ENCODE measurements around the gene CLMP. TPM values are rescaled to one million over a fixed set of nuclear protein-coding genes. Genes with fewer than 3 reads are reported as not detected.
"Not testable (repeated sequence)": the region's sequence is repeated elsewhere in the genome, so short reads cannot be mapped to it uniquely, and the experiment has no call there.

The CLMP gene
- polyA plus RNA-seq, 1 donor (not counting 4 experiments of a cell fraction or from before 2014, with no cell fraction given), result 2.7 TPM

DNA sequence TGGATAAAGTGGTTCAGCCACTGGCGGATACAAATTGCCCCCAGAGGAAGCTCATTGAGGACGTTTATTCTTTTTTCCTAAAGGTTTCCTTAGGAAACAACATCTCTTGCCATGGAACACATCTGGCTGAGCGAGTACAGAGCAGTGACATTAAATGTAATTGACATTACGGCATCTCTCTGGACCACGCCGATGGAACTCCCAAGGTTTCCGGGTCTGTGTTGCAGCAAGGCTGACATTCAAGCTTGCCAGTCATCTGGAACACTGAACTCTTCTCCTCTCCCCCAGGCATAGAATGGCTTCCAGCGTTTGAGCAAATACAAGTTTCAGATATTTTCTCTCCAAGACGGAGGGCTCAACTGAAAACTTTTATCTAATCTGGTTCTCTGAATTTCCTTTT is 42.1 kb downstream of the CLMP start:
- dilution Hi-C loops (cut with MboI; ENCODE audit: extremely low pct_ligation_motif_present, low sequenced_read_pairs), result no loop called here
- H3K9me3 ChIP-seq (ENCODE audit: control insufficient read depth, low read depth, low read length), result no peaks in the 10 kb centered on the region
- DNase-seq (ENCODE audit: low read depth, low spot score), result no peak
- H3K36me3 ChIP-seq (ENCODE audit: control insufficient read depth in 2 of 2, extremely low read depth in 1 of 2, insufficient read depth in 2 of 2, low read length in 2 of 2), result no peaks in the 10 kb centered on the region
- no peaks in the 10 kb centered on the region for H3K4me1 ChIP-seq (ENCODE audit: control insufficient read depth, extremely low read depth, insufficient read depth, low read length)
- TF ChIP-seq EZH2 (IDR thresholded peaks at IDR 0.05; ENCODE audit: low read length), result no peak
- TF ChIP-seq, protein P1, sequence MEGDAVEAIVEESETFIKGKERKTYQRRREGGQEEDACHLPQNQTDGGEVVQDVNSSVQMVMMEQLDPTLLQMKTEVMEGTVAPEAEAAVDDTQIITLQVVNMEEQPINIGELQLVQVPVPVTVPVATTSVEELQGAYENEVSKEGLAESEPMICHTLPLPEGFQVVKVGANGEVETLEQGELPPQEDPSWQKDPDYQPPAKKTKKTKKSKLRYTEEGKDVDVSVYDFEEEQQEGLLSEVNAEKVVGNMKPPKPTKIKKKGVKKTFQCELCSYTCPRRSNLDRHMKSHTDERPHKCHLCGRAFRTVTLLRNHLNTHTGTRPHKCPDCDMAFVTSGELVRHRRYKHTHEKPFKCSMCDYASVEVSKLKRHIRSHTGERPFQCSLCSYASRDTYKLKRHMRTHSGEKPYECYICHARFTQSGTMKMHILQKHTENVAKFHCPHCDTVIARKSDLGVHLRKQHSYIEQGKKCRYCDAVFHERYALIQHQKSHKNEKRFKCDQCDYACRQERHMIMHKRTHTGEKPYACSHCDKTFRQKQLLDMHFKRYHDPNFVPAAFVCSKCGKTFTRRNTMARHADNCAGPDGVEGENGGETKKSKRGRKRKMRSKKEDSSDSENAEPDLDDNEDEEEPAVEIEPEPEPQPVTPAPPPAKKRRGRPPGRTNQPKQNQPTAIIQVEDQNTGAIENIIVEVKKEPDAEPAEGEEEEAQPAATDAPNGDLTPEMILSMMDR (optimal IDR thresholded peaks at IDR 0.05 in 1 of 3, IDR thresholded peaks at IDR 0.05 in 1 of 3, conservative IDR thresholded peaks at IDR 0.05 in 1 of 3; ENCODE audit: extremely low read depth in 1 of 3, insufficient read depth in 2 of 3, low read length in 3 of 3), result no peak
- no peaks in the 10 kb centered on the region for H4K20me1 ChIP-seq (ENCODE audit: control insufficient read depth, extremely low read depth, insufficient read depth, low read length)
- H3K4me3 ChIP-seq (ENCODE audit: control insufficient read depth in 2 of 3, extremely low read depth in 1 of 3, insufficient read depth in 2 of 3, low read depth in 1 of 3, low read length in 3 of 3), result no peak overlapping the region
- H2AFZ ChIP-seq (ENCODE audit: control insufficient read depth, low read length), result no peak overlapping the region
- no peak for FAIRE-seq
- no peaks in the 10 kb centered on the region for H3K79me2 ChIP-seq (ENCODE audit: control insufficient read depth, insufficient read depth, low read length)
- no peak overlapping the region for H3K9ac ChIP-seq (ENCODE audit: control insufficient read depth, extremely low read depth, insufficient read depth, low read length)
- H3K9me1 ChIP-seq (ENCODE audit: control insufficient read depth, extremely low read depth, insufficient read depth, low read length), result no peaks in the 10 kb centered on the region
- H3K27me3 ChIP-seq (ENCODE audit: control insufficient read depth, extremely low read depth, insufficient read depth, low read length), result no peaks in the 10 kb centered on the region
- H3K27ac ChIP-seq (ENCODE audit: control insufficient read depth, insufficient read depth, low read length), result no peak overlapping the region
- H3K4me2 ChIP-seq (ENCODE audit: control insufficient read depth, extremely low read depth, insufficient read depth, low read depth, low read length), result no peak overlapping the region

DNA sequence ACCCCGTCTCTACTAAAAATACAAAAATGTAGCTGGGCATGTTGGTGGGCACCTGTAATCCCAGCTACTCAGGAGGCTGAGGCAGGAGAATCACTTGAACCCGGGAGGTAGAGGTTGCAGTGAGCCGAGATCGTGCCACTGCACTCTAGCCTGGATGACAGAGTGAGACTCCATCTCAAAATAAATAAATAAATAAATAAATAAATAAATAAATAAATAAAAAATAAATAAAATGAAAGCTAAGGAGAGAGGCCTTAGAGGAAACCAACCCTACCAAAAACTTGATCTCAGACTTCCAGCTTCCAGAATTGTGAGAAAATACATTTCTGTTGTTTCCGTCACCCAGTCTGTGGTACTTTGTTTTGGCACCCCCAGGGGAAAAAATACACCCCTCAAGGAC is 42.7 kb downstream of the CLMP start:
- H3K27me3 ChIP-seq (ENCODE audit: control insufficient read depth, extremely low read depth, insufficient read depth, low read length); H3K79me2 ChIP-seq (ENCODE audit: control insufficient read depth, insufficient read depth, low read length); H3K4me2 ChIP-seq (ENCODE audit: control insufficient read depth, extremely low read depth, insufficient read depth, low read depth, low read length); H2AFZ ChIP-seq (ENCODE audit: control insufficient read depth, low read length); DNase-seq (ENCODE audit: low read depth, low spot score); H3K27ac ChIP-seq (ENCODE audit: control insufficient read depth, insufficient read depth, low read length); H3K4me1 ChIP-seq (ENCODE audit: control insufficient read depth, extremely low read depth, insufficient read depth, low read length); H3K9ac ChIP-seq (ENCODE audit: control insufficient read depth, extremely low read depth, insufficient read depth, low read length); H4K20me1 ChIP-seq (ENCODE audit: control insufficient read depth, extremely low read depth, insufficient read depth, low read length); H3K4me3 ChIP-seq (ENCODE audit: control insufficient read depth in 2 of 3, extremely low read depth in 1 of 3, insufficient read depth in 2 of 3, low read depth in 1 of 3, low read length in 3 of 3); FAIRE-seq; dilution Hi-C loops (cut with MboI; ENCODE audit: extremely low pct_ligation_motif_present, low sequenced_read_pairs); H3K36me3 ChIP-seq (ENCODE audit: control insufficient read depth in 2 of 2, extremely low read depth in 1 of 2, insufficient read depth in 2 of 2, low read length in 2 of 2); H3K9me3 ChIP-seq (ENCODE audit: control insufficient read depth, low read depth, low read length); H3K9me1 ChIP-seq (ENCODE audit: control insufficient read depth, extremely low read depth, insufficient read depth, low read length): not testable (repeated sequence)

- dilution Hi-C loops (cut with MboI; ENCODE audit: extremely low pct_ligation_motif_present, low sequenced_read_pairs), result no loop called here
- no peaks in the 10 kb centered on the region for H3K27me3 ChIP-seq (ENCODE audit: control insufficient read depth, extremely low read depth, insufficient read depth, low read length)
Measured at GRCh38 chr11:123151796-123152195, 43.3 kb downstream of the CLMP start.

More at GRCh38 chr11:123151796-123152195, 43.3 kb downstream of the CLMP start:
- no peaks in the 10 kb centered on the region for H3K4me1 ChIP-seq (ENCODE audit: control insufficient read depth, extremely low read depth, insufficient read depth, low read length)
- no peak overlapping the region for H3K4me2 ChIP-seq (ENCODE audit: control insufficient read depth, extremely low read depth, insufficient read depth, low read depth, low read length)
- H3K27ac ChIP-seq (ENCODE audit: control insufficient read depth, insufficient read depth, low read length), result no peak overlapping the region
- no peak for FAIRE-seq
- H2AFZ ChIP-seq (ENCODE audit: control insufficient read depth, low read length), result no peak overlapping the region
- no peaks in the 10 kb centered on the region for H4K20me1 ChIP-seq (ENCODE audit: control insufficient read depth, extremely low read depth, insufficient read depth, low read length)
- H3K79me2 ChIP-seq (ENCODE audit: control insufficient read depth, insufficient read depth, low read length), result no peaks in the 10 kb centered on the region
- no peak overlapping the region for H3K9ac ChIP-seq (ENCODE audit: control insufficient read depth, extremely low read depth, insufficient read depth, low read length)
- no peaks in the 10 kb centered on the region for H3K9me1 ChIP-seq (ENCODE audit: control insufficient read depth, extremely low read depth, insufficient read depth, low read length)
- TF ChIP-seq EZH2 (IDR thresholded peaks at IDR 0.05; ENCODE audit: low read length), result no peak
- no peaks in the 10 kb centered on the region for H3K9me3 ChIP-seq (ENCODE audit: control insufficient read depth, low read depth, low read length)
- no peak overlapping the region for H3K4me3 ChIP-seq (ENCODE audit: control insufficient read depth in 2 of 3, extremely low read depth in 1 of 3, insufficient read depth in 2 of 3, low read depth in 1 of 3, low read length in 3 of 3)
- H3K36me3 ChIP-seq (ENCODE audit: control insufficient read depth in 2 of 2, extremely low read depth in 1 of 2, insufficient read depth in 2 of 2, low read length in 2 of 2), result no peaks in the 10 kb centered on the region
- DNase-seq (ENCODE audit: low read depth, low spot score), result no peak

Data from keratinocyte (primary cell).